ENCODE data around the gene RELA. TPM values are rescaled to one million over a fixed set of nuclear protein-coding genes. Genes with fewer than 3 reads are reported as not detected.

Gene RELA
- total and polyA plus RNA-seq, 2 donors (not counting 1 experiment from before 2014, with no cell fraction given): 124 to 154 TPM

- intact Hi-C loops (cut with micrococcal nuclease): loop anchor here (1.0 kb wide), 7 partner anchors 11 to 112 kb away; partner anchors contain the start of genes KAT5, PCNX3 and ZNRD2
- Histone ChIP-seq H3K4me3 (ENCODE audit: control extremely low read depth in 1 of 5, extremely low read depth in 1 of 5, insufficient read depth in 1 of 5, low read depth in 2 of 5, low read length in 4 of 5) (peak overlapping the region in 4 of 5 experiments; percentile 57 to 74 (median 70)), H3K4me1 (ENCODE audit: control insufficient read depth in 2 of 2, insufficient read depth in 2 of 2, low read length in 2 of 2) (peaks cover 22 to 44% of the 10 kb centered on the region in 2 donors), H3K9ac (ENCODE audit: low read length) (peak overlapping the region; percentile 67), H3K79me2 (ENCODE audit: control insufficient read depth, insufficient read depth, low read length) (peaks cover 4% of the 10 kb centered on the region), H3K4me2 (replicated peaks; ENCODE audit: low read depth, low read length, poor library complexity, severe bottlenecking) (peak overlapping the region; percentile 79), H2AFZ (ENCODE audit: insufficient read depth, low read depth, low read length, poor library complexity, severe bottlenecking) (no peak overlapping the region), H3K9me3 (ENCODE audit: control extremely low read depth in 1 of 3, control insufficient read depth in 2 of 3, insufficient read depth in 1 of 3, low read length in 2 of 3) (no peaks in the 10 kb centered on the region), H3K27me3 (replicated peaks in 1 of 4; ENCODE audit: control extremely low read depth in 1 of 4, control insufficient read depth in 3 of 4, insufficient read depth in 4 of 4, low read length in 3 of 4) (no peaks in the 10 kb centered on the region), H3K36me3 (replicated peaks in 1 of 2; ENCODE audit: control extremely low read depth in 1 of 2, control insufficient read depth in 1 of 2, extremely low read depth in 1 of 2, insufficient read depth in 2 of 2, low read length in 1 of 2) (peaks cover 0 to 77% of the 10 kb centered on the region in 2 experiments), H3K27ac (ENCODE audit: low read length in 2 of 2) (peak overlapping the region; percentile 66 to 90), H4K20me1 (ENCODE audit: control insufficient read depth, insufficient read depth, low read length, poor library complexity, severe bottlenecking) (peaks cover 65% of the 10 kb centered on the region)
- Mint-ChIP-seq H3K9me3 (ENCODE audit: insufficient read depth) (no peaks in the 10 kb centered on the region), H3K27ac (peak overlapping the region; percentile 98), H3K4me3 (peak overlapping the region; percentile 96), H3K4me1 (peaks cover 51% of the 10 kb centered on the region), H3K27me3 (no peaks in the 10 kb centered on the region)
- POLR2A ChIA-PET: interaction anchor here (0.6 to 4.8 kb wide), 10 partner anchors 8 to 205 kb away, joined by 3 to 116 read pairs (median 6); partner anchors contain the start of genes CFL1, KAT5, PCNX3 and RELA
- no peak for DNase-seq
- 37% methylated on average over 28 of the region's 28 CpGs for whole genome bisulfite sequencing (ENCODE audit: insufficient coverage)
- CTCF ChIA-PET: interaction anchor here (1.0 to 5.0 kb wide), 5 partner anchors 12 to 111 kb away, joined by 4 to 50 read pairs (median 18); partner anchors contain the start of genes KAT5, RELA and SIPA1
- no peak for ATAC-seq (ENCODE audit: low read depth)
- no peak for TF ChIP-seq EZH2 (IDR thresholded peaks at IDR 0.05; ENCODE audit: borderline replicate concordance, insufficient read depth, low read depth, low read length, poor library complexity, severe bottlenecking)
- no peak for TF ChIP-seq CTCF (IDR thresholded peaks at IDR 0.05)
Observed at GRCh38 chr11:65651589-65652510, 10.9 kb downstream of the RELA start.

Data from B cell (primary cell).